Gastroesophageal sphincter (tissue), 3 donors: ENCODE data around the gene MECR.

Source experiments
- CTCF ChIP-seq, 4 experiments: fragments of 200-600 bp in 2 of 4; fragments of 450-650 bp in 2 of 4; sonication (generic) in 1 of 4; IDR thresholded peaks; one replicate each; pipeline ENCODE4 v1.5.1; 2017 to 2019; ENCODE audit warnings: antibody characterized with exemption in 4 of 4, mild to moderate bottlenecking in 2 of 4, moderate library complexity in 2 of 4
- EP300 ChIP-seq: sonication (generic); formaldehyde crosslinking; IDR thresholded peaks from one replicate; pipeline ENCODE4 v1.6.1; 2017; ENCODE audit warnings: antibody characterized with exemption, mild to moderate bottlenecking
- POLR2A ChIP-seq, 2 donors: fragments of 450-650 bp; IDR thresholded peaks; one replicate each; pipeline ENCODE4 v1.6.1; 2017; ENCODE audit warnings: antibody characterized with exemption in 2 of 2, mild to moderate bottlenecking in 2 of 2, moderate library complexity in 1 of 2
- POLR2AphosphoS5 ChIP-seq: sonication (generic); formaldehyde crosslinking; IDR thresholded peaks from one replicate; pipeline ENCODE4 v1.6.1; 2017; ENCODE audit warnings: antibody characterized with exemption

- no peak for TF ChIP-seq POLR2A (IDR thresholded peaks at IDR 0.05)
- TF ChIP-seq CTCF (IDR thresholded peaks at IDR 0.05), result no peak
- no peak for TF ChIP-seq POLR2AphosphoS5
- TF ChIP-seq EP300, result no peak
These were observed 40.3 kb upstream of the MECR start for GRCh38 chr1:29270929-29271521.
